Left ventricle myocardium inferior (tissue), 1 donor: ENCODE data around the gene CDH9. TPM values are rescaled to one million over a fixed set of nuclear protein-coding genes. Genes with fewer than 3 reads are reported as not detected.

Experiments used
- DNase-seq: peaks from one replicate; pipeline ENCODE4 v3.0.0-alpha.2; 2020
- H3K27ac ChIP-seq: fragments of 200-600 bp; replicated peaks from 2 replicates; pipeline ENCODE4 v1.8.0; 2021
- H3K27me3 ChIP-seq: fragments of 200-600 bp; 2 replicates; pipeline ENCODE4 v1.8.0; 2021; ENCODE audit warnings: low read depth
- H3K36me3 ChIP-seq: fragments of 200-600 bp; 2 replicates; pipeline ENCODE4 v1.8.0; 2021
- H3K4me1 ChIP-seq: fragments of 200-600 bp; 2 replicates; pipeline ENCODE4 v1.8.0; 2021
- H3K4me3 ChIP-seq: fragments of 200-600 bp; 2 replicates; pipeline ENCODE4 v1.8.0; 2021; ENCODE audit warnings: mild to moderate bottlenecking, moderate library complexity
- H3K9me3 ChIP-seq: fragments of 200-600 bp; replicated peaks from 2 replicates; pipeline ENCODE4 v1.8.0; 2021
- CTCF ChIP-seq: fragments of 200-600 bp; IDR thresholded peaks from 2 replicates; pipeline ENCODE4 v1.8.0; 2021; ENCODE audit warnings: antibody characterized with exemption, mild to moderate bottlenecking, borderline replicate concordance
- intact Hi-C: fragments of 100-400 bp; cut with micrococcal nuclease; formaldehyde crosslinking; loops from one replicate; pipeline ENCODE4 v1.11.0; 2022
- total RNA-seq: library from RNA; stranded (reverse); fragmentation: NEBNext Ultra II Directional; extraction: Animal tissue kit (Norgen Biotek cat#: 25700); gene quantifications from one replicate; pipeline ENCODE4 v1.2.1, GENCODE V29; 2021
- donor health status: DM: no; HTN: yes; CAD: no; lungs with severe emphysema.

CDH9 gene
- total RNA-seq, 1 donor from 2014 or later, result not detected

GRCh38 chr5:26921439-26921838 lies 116.9 kb downstream of the CDH9 start:
- no peaks in the 10 kb centered on the region for H3K36me3 ChIP-seq
- H3K4me3 ChIP-seq, result no peak overlapping the region
- H3K9me3 ChIP-seq, result peaks cover 21% of the 10 kb centered on the region
- TF ChIP-seq CTCF, result no peak
- no peak for DNase-seq
- H3K27me3 ChIP-seq, result no peaks in the 10 kb centered on the region
- intact Hi-C loops, result no loop called here
- H3K27ac ChIP-seq, result no peak overlapping the region
- H3K4me1 ChIP-seq, result no peaks in the 10 kb centered on the region

GRCh38 chr5:26903469-26903868 lies 134.9 kb downstream of the CDH9 start:
- no peak overlapping the region for H3K27ac ChIP-seq
- no peaks in the 10 kb centered on the region for H3K27me3 ChIP-seq
- H3K4me3 ChIP-seq, result no peak overlapping the region
- no peaks in the 10 kb centered on the region for H3K9me3 ChIP-seq
- no peaks in the 10 kb centered on the region for H3K36me3 ChIP-seq
- H3K4me1 ChIP-seq, result no peaks in the 10 kb centered on the region
- intact Hi-C loops, result no loop called here
- no peak for TF ChIP-seq CTCF
- no peak for DNase-seq

GRCh38 chr5:26894719-26895263 lies 143.6 kb downstream of the CDH9 start:
- no peak overlapping the region for H3K27ac ChIP-seq
- DNase-seq, result no peak
- TF ChIP-seq CTCF, result no peak
- no peaks in the 10 kb centered on the region for H3K9me3 ChIP-seq
- intact Hi-C loops, result no loop called here
- no peaks in the 10 kb centered on the region for H3K4me1 ChIP-seq
- no peak overlapping the region for H3K4me3 ChIP-seq
- no peaks in the 10 kb centered on the region for H3K27me3 ChIP-seq
- no peaks in the 10 kb centered on the region for H3K36me3 ChIP-seq

- Histone ChIP-seq H3K27ac (no peak overlapping the region), H3K27me3 (no peaks in the 10 kb centered on the region), H3K9me3 (no peaks in the 10 kb centered on the region), H3K4me1 (no peaks in the 10 kb centered on the region), H3K36me3 (no peaks in the 10 kb centered on the region), H3K4me3 (no peak overlapping the region)
- DNase-seq, result no peak
- intact Hi-C loops, result no loop called here
- TF ChIP-seq CTCF, result no peak
Observed at GRCh38 chr5:26893078-26893477, 145.3 kb downstream of the CDH9 start.

- intact Hi-C loops, result no loop called here
- Histone ChIP-seq H3K36me3 (no peaks in the 10 kb centered on the region), H3K9me3 (no peaks in the 10 kb centered on the region), H3K4me1 (no peaks in the 10 kb centered on the region), H3K4me3 (no peak overlapping the region), H3K27me3 (no peaks in the 10 kb centered on the region), H3K27ac (no peak overlapping the region)
- no peak for TF ChIP-seq CTCF
- DNase-seq, result no peak
Observed at GRCh38 chr5:26889815-26890214, 148.6 kb downstream of the CDH9 start.
